ENCODE measurements around the gene TRIM66. TPM values are rescaled to one million over a fixed set of nuclear protein-coding genes. Genes with fewer than 3 reads are reported as not detected.

TRIM66 gene
- total and polyA plus RNA-seq, 2 of the 8 experiments (the other 6 are each of a cell fraction or from before 2014, with no cell fraction given): 3.1 to 3.5 TPM

- no peak for TF ChIP-seq BRCA1 (IDR thresholded peaks at IDR 0.05; ENCODE audit: low read depth, low read length)
- TF ChIP-seq CHD7 (IDR thresholded peaks at IDR 0.05; ENCODE audit: insufficient replicate concordance, low read length): no peak
- TF ChIP-seq JUN (IDR thresholded peaks at IDR 0.05; ENCODE audit: low read depth, low read length): no peak
- peak; percentile 65 for TF ChIP-seq SP1 (IDR thresholded peaks at IDR 0.05; ENCODE audit: low read depth, low read length)
- TF ChIP-seq CTCF (IDR thresholded peaks at IDR 0.05; ENCODE audit: control extremely low read depth in 1 of 3, insufficient read depth in 1 of 3, low read depth in 1 of 3, low read length in 3 of 3): no peak
- TF ChIP-seq BACH1 (IDR thresholded peaks at IDR 0.05; ENCODE audit: low read length): no peak
- no peak for TF ChIP-seq RNF2 (IDR thresholded peaks at IDR 0.05; ENCODE audit: borderline replicate concordance, low read depth, low read length, missing control alignments, poor library complexity, severe bottlenecking)
- TF ChIP-seq TEAD4 (IDR thresholded peaks at IDR 0.05; ENCODE audit: low read depth, low read length): peak; percentile 62; the same call in 1 of the 2 replicates
- TF ChIP-seq MAFK (IDR thresholded peaks at IDR 0.05; ENCODE audit: low read depth, low read length): no peak
Observed at GRCh38 chr11:8671193-8671612, 11.3 kb downstream of the TRIM66 start (continued).
